GM18508 (cell line): ENCODE results near the gene SLC39A11.

Experiments
- ATAC-seq: cut with Tn5 transposase; IDR thresholded peaks from one replicate; pipeline ENCODE4 v1.9.1; 2021; ENCODE audit warnings: moderate number of reproducible peaks; ENCODE audit not compliant: insufficient read depth, unreplicated experiment

Gene SLC39A11

GRCh38 chr17:72891627-72892026, 200.9 kb downstream of the SLC39A11 start:
- ATAC-seq: no peak

GRCh38 chr17:72890711-72891110, 201.8 kb downstream of the SLC39A11 start:
- no peak for ATAC-seq

- ATAC-seq: no peak
Measured at GRCh38 chr17:72887917-72888316, 204.6 kb downstream of the SLC39A11 start.

- ATAC-seq: no peak
Measured at GRCh38 chr17:72887322-72887721, 205.2 kb downstream of the SLC39A11 start.

GRCh38 chr17:72886622-72887021, 205.9 kb downstream of the SLC39A11 start:
- ATAC-seq: no peak

GRCh38 chr17:72884066-72884465, 208.4 kb downstream of the SLC39A11 start:
- ATAC-seq: no peak

- no peak for ATAC-seq
Measured at GRCh38 chr17:72883351-72883750, 209.1 kb downstream of the SLC39A11 start.

- no peak for ATAC-seq
Measured at GRCh38 chr17:72882426-72882825, 210.1 kb downstream of the SLC39A11 start.

GRCh38 chr17:72879877-72880276, 212.6 kb downstream of the SLC39A11 start:
- no peak for ATAC-seq

GRCh38 chr17:72878975-72879660, 213.4 kb downstream of the SLC39A11 start:
- ATAC-seq: no peak

GRCh38 chr17:72877348-72877747, 215.1 kb downstream of the SLC39A11 start:
- no peak for ATAC-seq

GRCh38 chr17:72876413-72876812, 216.1 kb downstream of the SLC39A11 start:
- no peak for ATAC-seq

GRCh38 chr17:72875361-72875760, 217.1 kb downstream of the SLC39A11 start:
- no peak for ATAC-seq

- no peak for ATAC-seq
Measured at GRCh38 chr17:72872396-72872795, 220.1 kb downstream of the SLC39A11 start.

- no peak for ATAC-seq
Measured at GRCh38 chr17:72870367-72870985, 222.0 kb downstream of the SLC39A11 start.

GRCh38 chr17:72869630-72870029, 222.9 kb downstream of the SLC39A11 start:
- no peak for ATAC-seq

- no peak for ATAC-seq
Measured at GRCh38 chr17:72865954-72866353, 226.5 kb downstream of the SLC39A11 start.

- no peak for ATAC-seq
Measured at GRCh38 chr17:72863526-72864211, 228.8 kb downstream of the SLC39A11 start.

GRCh38 chr17:72862276-72862999, 230.1 kb downstream of the SLC39A11 start:
- no peak for ATAC-seq

GRCh38 chr17:72861811-72862210, 230.7 kb downstream of the SLC39A11 start:
- ATAC-seq: no peak

GRCh38 chr17:72860778-72861177, 231.7 kb downstream of the SLC39A11 start:
- ATAC-seq: no peak
